ENCODE measurements around the gene MAML3.

Gene MAML3

GRCh38 chr4:139709660-139710059 lies 444.3 kb downstream of the MAML3 start:
- TF ChIP-seq CTCF (IDR thresholded peaks at IDR 0.05) = no peak

- TF ChIP-seq CTCF (IDR thresholded peaks at IDR 0.05) = no peak
Observed at GRCh38 chr4:139704915-139705485, 449.0 kb downstream of the MAML3 start.

- no peak for TF ChIP-seq CTCF (IDR thresholded peaks at IDR 0.05)
Observed at GRCh38 chr4:139700568-139700967, 453.4 kb downstream of the MAML3 start.

GRCh38 chr4:139698167-139698925 lies 455.6 kb downstream of the MAML3 start:
- TF ChIP-seq CTCF (IDR thresholded peaks at IDR 0.05) = 0 out of 2 replicates have a peak, but pooled peaks have one; percentile 19

- TF ChIP-seq CTCF (IDR thresholded peaks at IDR 0.05) = no peak
Observed at GRCh38 chr4:139696491-139696890, 457.5 kb downstream of the MAML3 start.

- no peak for TF ChIP-seq CTCF (IDR thresholded peaks at IDR 0.05)
Observed at GRCh38 chr4:139694522-139695107, 459.4 kb downstream of the MAML3 start.

GRCh38 chr4:139692309-139693012 lies 461.5 kb downstream of the MAML3 start:
- TF ChIP-seq CTCF (IDR thresholded peaks at IDR 0.05) = no peak

Measured in LNCAP (cell line).